NCI-H2171 treated with DMSO at 0.1 percent for 48 hours (cell line): Measurements from ENCODE around the gene IKZF3.

Experiments
- DNase-seq: peaks from one replicate; lab custom pipeline; 2025; lab: John Stamatoyannopoulos, UW

Gene IKZF3

DNA sequence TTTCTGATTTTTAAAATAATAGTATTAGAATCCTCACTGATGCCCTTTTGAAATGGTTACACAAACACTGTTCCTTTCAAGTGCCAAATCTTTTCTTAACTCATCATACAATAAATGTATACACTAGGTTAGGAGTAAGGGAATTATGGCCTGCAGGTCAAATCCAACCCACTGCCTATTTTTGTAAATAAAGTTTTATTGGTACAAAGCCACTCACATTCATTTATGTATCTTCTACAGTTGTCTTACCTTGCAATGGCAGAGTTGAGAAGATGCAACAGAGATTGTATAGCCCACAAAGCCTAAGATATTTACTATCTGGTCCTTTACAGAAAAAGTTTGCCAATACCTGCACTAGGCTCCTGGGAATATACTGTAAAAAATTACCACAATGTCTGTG is 47.8 kb downstream of the IKZF3 start:
- no peak for DNase-seq

- no peak for DNase-seq
Measured at GRCh38 chr17:39814497-39814896, 49.6 kb downstream of the IKZF3 start.

DNA sequence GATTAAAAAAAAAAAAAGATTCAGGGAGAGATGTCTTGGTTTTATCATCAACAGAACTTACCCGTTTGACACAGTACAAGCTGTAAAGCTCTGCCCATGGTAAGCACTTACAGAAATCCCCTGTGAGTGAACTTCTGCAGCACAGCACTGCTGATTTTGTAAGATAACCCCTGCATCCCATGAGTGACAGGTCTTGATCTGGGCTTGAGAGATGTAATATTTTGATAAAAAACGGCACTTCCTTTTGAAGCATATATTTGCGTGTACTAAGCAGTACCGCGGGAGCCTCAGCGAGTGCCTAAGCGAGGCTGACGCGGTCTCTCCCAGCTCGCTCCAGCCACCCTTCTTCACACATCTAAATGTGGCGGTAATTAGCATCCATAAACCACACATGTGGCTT is 50.5 kb downstream of the IKZF3 start:
- DNase-seq: no peak

- DNase-seq: peak; percentile 4
Measured at GRCh38 chr17:39812466-39812865, 51.6 kb downstream of the IKZF3 start.

DNA sequence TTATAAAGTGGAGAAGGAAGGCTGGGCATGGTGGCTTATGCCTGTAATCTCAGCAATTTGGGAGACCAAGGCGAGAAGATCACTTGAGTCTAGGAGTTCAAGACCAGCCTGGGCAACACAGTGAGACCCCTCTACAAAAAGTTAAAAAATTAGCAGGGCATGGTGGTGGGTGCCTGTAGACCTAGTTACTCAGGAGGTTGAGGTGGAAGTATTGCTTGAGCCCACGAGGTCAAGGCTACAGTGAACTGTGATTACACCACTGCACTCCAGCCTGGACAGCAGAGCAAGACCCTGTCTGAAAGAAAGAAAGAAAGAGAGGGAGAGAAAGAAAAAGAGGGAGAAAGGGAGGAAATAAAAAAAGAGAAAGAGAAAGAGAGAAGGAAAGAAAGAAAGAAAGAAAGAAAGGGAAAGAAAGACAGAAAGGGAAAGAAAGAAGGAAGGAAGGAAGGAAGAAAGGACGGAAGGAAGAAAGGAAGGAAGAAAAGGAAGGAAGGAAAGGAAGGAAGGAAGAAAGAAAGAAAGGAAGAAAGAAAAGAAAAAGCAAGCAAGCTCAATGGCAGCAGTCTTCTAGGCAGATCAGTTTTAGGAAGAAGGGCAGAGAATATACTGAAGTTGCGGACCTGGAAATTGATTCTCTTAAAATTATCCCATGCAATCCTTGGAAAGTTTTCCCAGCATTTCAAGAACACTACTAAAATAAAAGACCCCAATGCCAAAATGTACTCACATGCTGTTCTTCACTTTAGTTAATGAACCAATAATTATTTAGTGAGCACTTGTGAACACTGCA is 53.0 kb downstream of the IKZF3 start:
- DNase-seq: no peak

GRCh38 chr17:39809221-39809620 is 54.9 kb downstream of the IKZF3 start:
- no peak for DNase-seq

- DNase-seq: no peak
Measured at GRCh38 chr17:39808409-39808997, 55.6 kb downstream of the IKZF3 start.

DNA sequence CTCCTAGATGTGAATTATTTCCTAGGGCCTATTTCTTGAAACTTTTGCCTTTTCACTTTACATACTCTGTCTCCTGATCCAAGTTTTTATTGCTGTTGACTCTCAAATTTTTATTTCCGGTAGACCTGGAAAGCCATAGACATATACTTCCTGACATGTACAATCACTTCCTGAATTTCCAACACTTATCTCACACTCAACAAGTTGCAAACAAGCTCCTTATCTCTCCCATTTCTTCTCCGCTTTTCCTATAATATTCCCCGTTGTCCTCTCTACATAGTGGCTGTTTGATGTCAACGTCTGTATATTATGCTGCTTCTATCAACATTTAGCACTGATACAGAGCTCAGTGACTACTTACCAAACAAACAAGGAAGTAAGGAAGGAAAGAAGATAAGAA is 59.3 kb downstream of the IKZF3 start:
- no peak for DNase-seq

DNA sequence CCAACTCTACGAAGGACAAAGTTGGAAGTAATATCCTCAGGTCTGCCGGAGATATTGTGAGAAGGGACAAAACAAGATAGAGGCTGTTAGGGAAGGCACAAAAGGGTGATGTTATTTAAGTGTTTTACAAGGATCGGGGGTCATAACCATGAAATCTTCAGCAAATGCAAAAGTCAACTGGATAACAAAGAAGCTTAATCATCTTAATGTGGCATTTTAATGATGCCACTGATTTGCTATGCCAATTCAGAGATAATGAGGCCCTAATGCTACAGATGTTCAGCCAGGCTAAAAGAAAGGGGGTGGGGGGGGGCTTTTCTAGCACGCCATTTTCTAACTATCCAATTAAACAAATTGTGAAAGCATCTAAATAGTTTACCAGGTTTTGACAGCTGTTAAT is 63.1 kb downstream of the IKZF3 start:
- no peak for DNase-seq

DNA sequence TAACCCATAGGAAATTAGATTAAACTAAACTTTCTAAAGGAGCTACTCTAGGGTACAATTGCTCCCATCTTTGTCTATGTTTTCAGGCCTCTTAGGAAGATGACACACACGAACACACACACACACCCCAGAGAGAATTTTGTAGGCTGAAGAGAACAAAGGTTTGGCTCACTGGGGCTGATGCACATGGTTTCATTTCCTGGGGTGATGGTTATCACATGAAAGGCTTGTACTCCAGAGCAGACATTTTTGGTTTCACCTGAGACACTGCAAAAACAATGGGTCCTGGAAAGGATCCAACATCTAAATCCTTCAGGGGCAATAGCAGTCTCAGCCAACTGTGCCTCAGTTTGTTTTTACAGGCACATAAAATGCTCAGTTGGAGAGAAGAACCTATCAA is 63.6 kb downstream of the IKZF3 start:
- peak; percentile 28 for DNase-seq

DNA sequence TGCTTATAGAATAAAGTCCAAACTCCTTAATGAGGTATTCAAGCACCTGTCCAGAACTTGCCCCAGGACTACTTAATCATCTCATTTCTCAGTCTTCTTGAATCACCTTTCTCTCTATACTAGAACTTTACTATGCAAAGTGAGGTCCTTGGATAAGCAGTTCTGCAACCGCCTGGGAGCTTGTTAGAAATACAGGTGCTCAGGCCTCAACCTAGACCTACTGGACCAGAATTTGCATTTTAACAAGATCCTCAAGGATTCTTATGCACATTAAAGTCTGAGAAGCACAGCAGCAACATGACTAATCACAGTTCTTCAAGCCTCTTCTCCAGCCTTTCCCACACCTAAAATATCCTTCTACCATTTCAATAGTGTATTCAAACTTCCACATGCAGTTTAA is 64.7 kb downstream of the IKZF3 start:
- DNase-seq: no peak

GRCh38 chr17:39794249-39794970 is 69.7 kb downstream of the IKZF3 start:
- no peak for DNase-seq

- DNase-seq: no peak
Measured at GRCh38 chr17:39793301-39793872, 70.7 kb downstream of the IKZF3 start.

DNA sequence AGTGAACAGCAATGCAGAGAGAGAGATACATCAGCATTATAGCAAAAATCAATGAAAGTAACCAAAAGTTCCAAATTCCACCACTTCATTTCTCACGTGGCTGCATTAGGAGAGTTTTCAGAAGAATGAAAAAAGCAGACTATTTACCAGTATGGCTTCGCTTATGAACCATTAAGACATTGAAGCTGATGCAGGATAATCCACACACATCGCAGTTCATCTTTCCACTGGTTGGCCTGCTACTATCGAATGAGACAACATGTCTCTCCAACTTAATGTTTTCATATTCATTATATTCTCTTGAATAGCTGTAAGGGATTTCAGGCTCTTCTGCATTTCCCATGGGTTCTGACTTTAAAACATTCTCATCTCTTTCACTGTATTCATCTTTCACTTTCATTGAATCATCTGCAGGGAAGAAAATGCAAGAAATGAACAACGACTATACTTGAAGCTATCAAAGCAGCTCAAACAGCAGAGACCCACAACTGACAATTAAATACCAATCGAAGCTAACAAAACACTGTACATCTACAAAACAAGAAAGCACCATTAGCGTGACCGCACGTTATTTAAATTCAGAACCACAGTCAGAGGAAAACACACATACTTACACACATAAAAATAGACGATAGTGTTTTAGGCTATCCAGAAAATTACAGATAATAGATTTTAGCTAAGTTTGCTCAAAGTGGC is 71.4 kb downstream of the IKZF3 start:
- no peak for DNase-seq

- no peak for DNase-seq
Measured at GRCh38 chr17:39791111-39791992, 72.8 kb downstream of the IKZF3 start.

DNA sequence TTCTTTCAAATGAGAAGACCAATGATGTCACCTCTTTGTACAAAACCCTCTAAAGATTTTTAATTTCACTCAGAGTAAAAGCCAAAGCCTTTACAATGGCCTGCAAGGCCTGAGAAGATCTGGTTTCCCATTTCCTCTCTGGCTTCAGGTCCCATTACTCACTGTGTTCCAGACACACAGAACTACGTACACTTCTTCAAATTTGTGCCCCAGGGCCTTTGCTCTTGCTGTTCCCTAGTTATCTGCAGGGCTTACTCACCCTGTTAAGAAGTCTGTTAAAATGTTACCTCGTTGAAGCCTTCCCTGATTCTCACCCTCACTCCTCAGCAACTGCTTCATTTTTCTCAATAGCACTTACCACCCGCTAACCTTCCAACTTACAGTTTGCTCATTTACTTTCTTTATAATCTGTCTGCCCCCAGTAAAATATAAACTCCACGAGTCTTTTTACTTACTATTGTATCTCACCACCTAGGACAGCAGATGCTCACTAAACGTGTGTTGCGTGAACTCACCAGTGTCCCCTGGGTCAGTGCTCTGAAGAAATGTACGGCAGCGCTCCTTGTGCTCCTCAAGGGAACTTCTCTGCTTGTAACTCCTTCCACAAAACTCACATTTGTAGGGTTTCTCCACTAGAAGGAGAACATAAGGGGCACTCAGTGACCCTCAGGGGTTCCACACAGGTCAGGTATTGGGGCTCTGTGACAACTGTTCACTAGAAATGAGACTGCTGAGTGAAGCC is 76.2 kb downstream of the IKZF3 start:
- no peak for DNase-seq

- DNase-seq: peak; percentile 24
Measured at GRCh38 chr17:39787041-39787440, 77.1 kb downstream of the IKZF3 start.

DNA sequence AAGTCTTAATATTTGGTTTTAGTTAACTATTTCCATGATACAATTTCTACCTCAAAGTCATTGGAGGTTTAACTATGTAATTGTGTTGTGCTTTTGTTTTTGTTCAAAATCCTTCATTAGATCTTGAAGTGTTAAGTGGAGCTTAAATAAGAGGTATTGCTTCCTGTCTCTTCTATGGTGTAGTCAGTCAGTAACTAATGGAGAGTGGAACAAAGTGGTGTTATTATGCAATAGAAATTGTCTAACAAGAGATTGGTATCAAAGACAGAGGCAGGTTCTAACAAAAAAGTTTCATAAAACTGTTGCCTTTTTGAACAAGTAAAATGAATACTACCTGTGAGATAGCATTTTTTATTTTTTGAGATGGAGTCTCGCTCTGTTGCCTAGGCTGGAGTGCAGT is 81.1 kb downstream of the IKZF3 start:
- DNase-seq: no peak

DNA sequence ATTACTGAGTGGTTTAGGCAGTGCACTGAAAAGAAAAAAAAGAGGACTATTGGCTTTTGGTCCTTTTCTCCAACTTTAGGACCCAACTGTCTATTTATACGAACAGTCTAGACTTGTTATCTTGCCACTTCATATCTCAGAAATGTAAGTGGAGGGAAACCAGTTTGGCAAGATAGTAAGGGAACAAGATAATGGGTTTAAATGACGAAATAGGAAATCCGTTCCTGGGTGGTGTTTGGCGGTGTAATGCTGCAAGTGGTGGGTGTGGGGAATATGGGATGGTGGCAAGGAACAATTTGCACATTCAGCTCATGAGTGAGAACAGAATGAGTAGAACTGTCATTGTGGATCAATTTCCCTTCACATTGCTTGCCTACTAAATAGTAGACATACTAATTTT is 81.6 kb downstream of the IKZF3 start:
- DNase-seq: no peak

GRCh38 chr17:39781861-39782213 is 82.3 kb downstream of the IKZF3 start:
- DNase-seq: no peak
